RWPE2 (cell line): ENCODE measurements around the gene TMEM143.

Experiments used
- ATAC-seq: fragments of 200-7000 bp; cut with Tn5 transposase; 3 replicates; pipeline ENCODE4 v1.9.1; 2021; ENCODE audit warnings: low read depth
- DNase-seq: peaks from one replicate; pipeline ENCODE4 v3.0.0-alpha.2; 2020; ENCODE audit warnings: low spot score
- H3K27ac ChIP-seq: fragments of 450-650 bp; 2 replicates; pipeline ENCODE4 v1.5.1; 2017; ENCODE audit warnings: mild to moderate bottlenecking; ENCODE audit not compliant: poor library complexity, severe bottlenecking
- H3K27me3 ChIP-seq: fragments of 250-450 bp; sonication (Bioruptor Pico); 2 replicates; pipeline ENCODE4 v1.5.1; 2021; ENCODE audit warnings: mild to moderate bottlenecking, moderate library complexity; ENCODE audit not compliant: insufficient read depth, poor library complexity, severe bottlenecking
- H3K36me3 ChIP-seq: fragments of 250-450 bp; sonication (Bioruptor Pico); 2 replicates; pipeline ENCODE4 v1.5.1; 2020; ENCODE audit warnings: low read depth, mild to moderate bottlenecking, moderate library complexity
- H3K4me1 ChIP-seq: fragments of 250-450 bp; sonication (Bioruptor Pico); 2 replicates; pipeline ENCODE4 v1.5.1; 2021; ENCODE audit warnings: mild to moderate bottlenecking, moderate library complexity; ENCODE audit not compliant: insufficient read depth, poor library complexity, severe bottlenecking
- H3K4me3 ChIP-seq: fragments of 250-450 bp; sonication (Bioruptor Pico); 2 replicates; pipeline ENCODE4 v1.5.1; 2021; ENCODE audit warnings: mild to moderate bottlenecking, moderate library complexity; ENCODE audit not compliant: severe bottlenecking
- H3K9me3 ChIP-seq: fragments of 250-450 bp; sonication (Bioruptor Pico); 2 replicates; pipeline ENCODE4 v1.5.1; 2021; ENCODE audit warnings: mild to moderate bottlenecking, moderate library complexity; ENCODE audit not compliant: severe bottlenecking
- CTCF ChIP-seq: fragments of 450-650 bp; IDR thresholded peaks from one replicate; pipeline ENCODE4 v1.5.1; 2017; ENCODE audit warnings: mild to moderate bottlenecking, moderate library complexity; ENCODE audit not compliant: poor library complexity, severe bottlenecking

Gene TMEM143

GRCh38 chr19:48391100-48392005, 27.6 kb upstream of the TMEM143 start, which contains the start of gene KDELR1:
TSS of gene KDELR1 (minus strand) at chr19:48391551. CDS start at chr19:48391358, 193 bp downstream.
- peak within 1 kb of the TSS; percentile 81 for H3K27ac ChIP-seq
- peaks cover 31% of the 10 kb centered on the region for H3K36me3 ChIP-seq
- peak; percentile 58 for ATAC-seq
- H3K4me3 ChIP-seq: peak within 1 kb of the TSS; percentile 67
- no peaks in the 10 kb centered on the region for H3K4me1 ChIP-seq
- no peaks in the 10 kb centered on the region for H3K9me3 ChIP-seq
- no peak for DNase-seq
- peaks cover 8% of the 10 kb centered on the region for H3K27me3 ChIP-seq
- TF ChIP-seq CTCF: peak; percentile 84

GRCh38 chr19:48390188-48391099, 26.7 kb upstream of the TMEM143 start:
- Histone ChIP-seq H3K9me3 (no peaks in the 10 kb centered on the region), H3K27ac (peak overlapping the region; percentile 81), H3K4me1 (no peaks in the 10 kb centered on the region), H3K36me3 (peaks cover 40% of the 10 kb centered on the region), H3K4me3 (peak overlapping the region; percentile 67), H3K27me3 (peaks cover 8% of the 10 kb centered on the region)
- TF ChIP-seq CTCF: no peak
- DNase-seq (no peak), ATAC-seq (peak; percentile 48)

GRCh38 chr19:48386981-48387380, 23.2 kb upstream of the TMEM143 start:
- Histone ChIP-seq H3K27ac (no peak overlapping the region), H3K36me3 (peaks cover 73% of the 10 kb centered on the region), H3K27me3 (no peaks in the 10 kb centered on the region), H3K4me3 (no peak overlapping the region), H3K4me1 (no peaks in the 10 kb centered on the region), H3K9me3 (no peaks in the 10 kb centered on the region)
- TF ChIP-seq CTCF: no peak
- no peak for ATAC-seq
- no peak for DNase-seq

- Histone ChIP-seq H3K4me3 (no peak overlapping the region), H3K27ac (no peak overlapping the region), H3K36me3 (peaks cover 76% of the 10 kb centered on the region), H3K4me1 (no peaks in the 10 kb centered on the region), H3K9me3 (no peaks in the 10 kb centered on the region), H3K27me3 (no peaks in the 10 kb centered on the region)
- DNase-seq (no peak), ATAC-seq (no peak)
- TF ChIP-seq CTCF: no peak
Measured at GRCh38 chr19:48385461-48386087, 21.8 kb upstream of the TMEM143 start.
